ENCODE results near the gene DMXL1.

GRCh38 chr5:119158144-119158543 lies 87.3 kb downstream of the DMXL1 start:
- TF ChIP-seq CTCF (IDR thresholded peaks at IDR 0.05) (no peak), POLR2A (IDR thresholded peaks at IDR 0.05) (no peak), POLR2AphosphoS5 (IDR thresholded peaks at IDR 0.05) (no peak)

All from breast epithelium (tissue), 3 donors.